Loucy (cell line): Measurements from ENCODE around the gene NKAIN2.

Source experiments
- EZH2phosphoT487 ChIP-seq: fragments of 200-600 bp; IDR thresholded peaks from 2 replicates; pipeline ENCODE4 v1.6.1; 2018; ENCODE audit warnings: antibody characterized with exemption, mild to moderate bottlenecking, moderate library complexity, borderline replicate concordance
- TF ChIP-seq, protein P1 (sequence below): fragments of 200-600 bp; sonication (generic); conservative IDR thresholded peaks from 2 replicates; pipeline ENCODE4 v1.5.1; 2014; ENCODE audit warnings: mild to moderate bottlenecking, antibody characterized with exemption, low read length

DNA sequence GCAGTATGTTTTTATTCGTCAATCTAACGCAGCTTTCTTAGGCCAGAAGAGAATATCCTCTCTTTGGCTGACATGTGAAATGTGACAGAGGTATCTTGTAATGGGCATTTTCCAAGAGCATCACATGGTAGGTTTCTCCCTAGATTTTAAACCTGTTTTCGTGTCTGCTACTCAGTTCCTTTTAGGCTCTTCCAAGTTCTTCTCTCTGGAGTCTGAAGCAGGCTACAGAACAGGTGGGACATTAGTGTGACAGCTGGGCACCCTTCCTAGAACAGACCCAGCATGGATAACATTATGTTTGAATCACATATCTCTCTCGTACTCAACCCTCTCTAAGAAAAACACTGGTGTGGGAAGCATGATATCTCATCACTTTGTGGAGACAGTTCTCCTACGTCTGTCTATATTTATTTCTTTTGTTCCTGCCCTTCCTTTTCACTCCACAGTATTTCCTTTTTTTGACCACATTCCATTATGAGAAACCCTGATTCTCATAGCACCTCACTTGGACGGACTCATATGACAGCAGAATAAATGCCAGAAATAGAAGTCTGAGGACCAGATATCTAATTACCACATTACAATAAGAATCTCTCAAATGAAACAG is 263.4 kb downstream of the NKAIN2 start:
- TF ChIP-seq, protein P1, sequence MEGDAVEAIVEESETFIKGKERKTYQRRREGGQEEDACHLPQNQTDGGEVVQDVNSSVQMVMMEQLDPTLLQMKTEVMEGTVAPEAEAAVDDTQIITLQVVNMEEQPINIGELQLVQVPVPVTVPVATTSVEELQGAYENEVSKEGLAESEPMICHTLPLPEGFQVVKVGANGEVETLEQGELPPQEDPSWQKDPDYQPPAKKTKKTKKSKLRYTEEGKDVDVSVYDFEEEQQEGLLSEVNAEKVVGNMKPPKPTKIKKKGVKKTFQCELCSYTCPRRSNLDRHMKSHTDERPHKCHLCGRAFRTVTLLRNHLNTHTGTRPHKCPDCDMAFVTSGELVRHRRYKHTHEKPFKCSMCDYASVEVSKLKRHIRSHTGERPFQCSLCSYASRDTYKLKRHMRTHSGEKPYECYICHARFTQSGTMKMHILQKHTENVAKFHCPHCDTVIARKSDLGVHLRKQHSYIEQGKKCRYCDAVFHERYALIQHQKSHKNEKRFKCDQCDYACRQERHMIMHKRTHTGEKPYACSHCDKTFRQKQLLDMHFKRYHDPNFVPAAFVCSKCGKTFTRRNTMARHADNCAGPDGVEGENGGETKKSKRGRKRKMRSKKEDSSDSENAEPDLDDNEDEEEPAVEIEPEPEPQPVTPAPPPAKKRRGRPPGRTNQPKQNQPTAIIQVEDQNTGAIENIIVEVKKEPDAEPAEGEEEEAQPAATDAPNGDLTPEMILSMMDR, result no peak
- no peak for TF ChIP-seq EZH2phosphoT487
